Measurements from ENCODE around the gene CD5L.

The CD5L gene

GRCh38 chr1:157819896-157820295 is 21.7 kb downstream of the CD5L start, which contains the start of gene FCRL1:
FCRL1 (minus strand) TSS chr1:157820120; CDS start chr1:157820037, 83 bp downstream.
- no peak for DNase-seq

GRCh38 chr1:157819215-157819614 is 22.4 kb downstream of the CD5L start:
- intact Hi-C loops (cut with DNase I) = no loop called here
- DNase-seq = no peak

More at GRCh38 chr1:157819896-157820295, 21.7 kb downstream of the CD5L start, which contains the start of gene FCRL1:
- intact Hi-C loops (cut with DNase I) = no loop called here

- intact Hi-C loops (cut with DNase I) = no loop called here
- no peak for DNase-seq
Measured at GRCh38 chr1:157813269-157813668, 28.3 kb downstream of the CD5L start.

- no peak for DNase-seq
Measured at GRCh38 chr1:157806431-157807149, 35.0 kb downstream of the CD5L start.

GRCh38 chr1:157803851-157804250 is 37.8 kb downstream of the CD5L start:
- DNase-seq = no peak
- intact Hi-C loops (cut with DNase I) = no loop called here

More at GRCh38 chr1:157806431-157807149, 35.0 kb downstream of the CD5L start:
- intact Hi-C loops (cut with DNase I) = no loop called here

- intact Hi-C loops (cut with DNase I) = no loop called here
- no peak for DNase-seq
Measured at GRCh38 chr1:157799996-157800395, 41.6 kb downstream of the CD5L start.

- intact Hi-C loops (cut with DNase I) = no loop called here
- no peak for DNase-seq
Measured at GRCh38 chr1:157798211-157798610, 43.4 kb downstream of the CD5L start.

GRCh38 chr1:157785248-157785647 is 56.4 kb downstream of the CD5L start:
- no peak for DNase-seq
- intact Hi-C loops (cut with DNase I) = no loop called here

GRCh38 chr1:157784801-157785200 is 56.8 kb downstream of the CD5L start:
- intact Hi-C loops (cut with DNase I) = no loop called here
- DNase-seq = no peak

GRCh38 chr1:157782931-157783330 is 58.7 kb downstream of the CD5L start:
- no peak for DNase-seq
- intact Hi-C loops (cut with DNase I) = no loop called here

- intact Hi-C loops (cut with DNase I) = no loop called here
- no peak for DNase-seq
Measured at GRCh38 chr1:157781048-157781447, 60.6 kb downstream of the CD5L start.
